Measurements from ENCODE around the gene SPARC.

- TF ChIP-seq GATA2 (IDR thresholded peaks at IDR 0.05; ENCODE audit: low read depth, low read length): no peak
- no peak for TF ChIP-seq GATA3 (IDR thresholded peaks at IDR 0.05; ENCODE audit: low read depth, low read length)
These were observed 66.8 kb downstream of the SPARC start for GRCh38 chr5:151619812-151620460.

Data from SH-SY5Y (cell line).